Fibroblast of the aortic adventitia (primary cell): ENCODE results near the gene ZFYVE26. TPM values are rescaled to one million over a fixed set of nuclear protein-coding genes. Genes with fewer than 3 reads are reported as not detected.
A peak's percentile ranks its signal among the peaks of the same experiment; 100 is the strongest.
"Not testable (repeated sequence)": the region's sequence is repeated elsewhere in the genome, so short reads cannot be mapped to it uniquely, and the experiment has no call there.

Experiments
- DNase-seq: peaks from one replicate; pipeline ENCODE4 v3.0.0-alpha.2; 2010; ENCODE audit warnings: low read depth
- H3K4me3 ChIP-seq: 2 replicates; pipeline ENCODE4 v1.5.1; 2011; ENCODE audit warnings: low read depth, mild to moderate bottlenecking, control low read depth, low read length, moderate library complexity
- CTCF ChIP-seq: IDR thresholded peaks from 2 replicates; pipeline ENCODE4 v1.5.1; 2011; ENCODE audit warnings: mild to moderate bottlenecking, low read length, control low read depth, inconsistent platforms; ENCODE audit not compliant: insufficient read depth
- total RNA-seq: library from RNA; depleted of rRNA; stranded (reverse); fragments of >200 nt; gene quantifications from 2 replicates; pipeline ENCODE4 v1.2.3, GENCODE V29; 2012; ENCODE audit warnings: low replicate concordance

ZFYVE26 gene
- total RNA-seq, 1 donor: 30.8 TPM

- no peak for TF ChIP-seq CTCF
- no peak for DNase-seq
- H3K4me3 ChIP-seq: no peak overlapping the region
These were observed 98.1 kb downstream of the ZFYVE26 start for GRCh38 chr14:67718265-67718664.

- no peak overlapping the region for H3K4me3 ChIP-seq
- DNase-seq: no peak
These were observed 99.3 kb downstream of the ZFYVE26 start for GRCh38 chr14:67717048-67717447.

GRCh38 chr14:67710209-67710608 lies 106.2 kb downstream of the ZFYVE26 start:
- no peak overlapping the region for H3K4me3 ChIP-seq
- TF ChIP-seq CTCF: no peak
- DNase-seq: no peak

More at GRCh38 chr14:67717048-67717447, 99.3 kb downstream of the ZFYVE26 start:
- no peak for TF ChIP-seq CTCF

GRCh38 chr14:67709796-67710195 lies 106.6 kb downstream of the ZFYVE26 start:
- not testable (repeated sequence) for H3K4me3 ChIP-seq

GRCh38 chr14:67709346-67709745 lies 107.0 kb downstream of the ZFYVE26 start:
- not testable (repeated sequence) for DNase-seq

More at GRCh38 chr14:67709796-67710195, 106.6 kb downstream of the ZFYVE26 start:
- not testable (repeated sequence) for DNase-seq

GRCh38 chr14:67705211-67705610 lies 111.2 kb downstream of the ZFYVE26 start:
- no peak overlapping the region for H3K4me3 ChIP-seq
- no peak for DNase-seq
- TF ChIP-seq CTCF: no peak

More at GRCh38 chr14:67709346-67709745, 107.0 kb downstream of the ZFYVE26 start:
- not testable (repeated sequence) for H3K4me3 ChIP-seq

- DNase-seq: peak; percentile 73
- TF ChIP-seq CTCF: peak; percentile 82
- H3K4me3 ChIP-seq: no peak overlapping the region
These were observed 111.8 kb downstream of the ZFYVE26 start for GRCh38 chr14:67704484-67705089.

- no peak for DNase-seq
- no peak overlapping the region for H3K4me3 ChIP-seq
- no peak for TF ChIP-seq CTCF
These were observed 112.4 kb downstream of the ZFYVE26 start for GRCh38 chr14:67703997-67704396.

GRCh38 chr14:67701492-67701891 lies 114.9 kb downstream of the ZFYVE26 start, which contains the start of gene RDH12:
Gene RDH12, plus strand, starts transcription at chr14:67701886. Its CDS starts 20,757 bp downstream, at chr14:67722643.
- H3K4me3 ChIP-seq, DNase-seq: not testable (repeated sequence)
